Measurements from ENCODE around the gene SCRG1. TPM values are rescaled to one million over a fixed set of nuclear protein-coding genes. Genes with fewer than 3 reads are reported as not detected.

The SCRG1 gene
- total RNA-seq, 2 experiments from 2014 or later, result not detected

DNA sequence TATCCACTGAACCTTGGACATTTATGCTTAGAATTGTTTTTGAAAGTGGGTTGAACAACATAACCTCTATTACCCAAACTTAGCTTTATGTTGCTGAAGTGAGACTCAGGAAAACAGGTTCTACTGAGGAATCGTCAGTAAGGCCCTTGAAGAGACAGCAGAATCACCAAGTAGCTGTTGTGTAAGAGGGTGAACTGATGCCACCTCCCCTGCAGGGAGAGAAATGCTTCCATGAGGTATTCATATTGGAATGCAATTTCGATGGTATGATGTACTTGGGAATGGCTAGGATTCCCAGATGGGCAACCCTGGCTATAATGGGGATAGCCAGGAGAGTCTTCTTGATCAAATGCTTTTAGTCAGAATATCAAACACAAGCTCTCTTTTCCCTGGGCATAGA lies 4.1 kb upstream of the SCRG1 start:
- H3K9me3 Mint-ChIP-seq (ENCODE audit: low read depth), result no peaks in the 10 kb centered on the region
- peaks cover 13% of the 10 kb centered on the region for H3K4me1 Mint-ChIP-seq
- no peaks in the 10 kb centered on the region for H3K27me3 Mint-ChIP-seq
- no peak overlapping the region for H3K27ac Mint-ChIP-seq
- CTCF ChIA-PET, result interaction anchor here (1.0 to 2.2 kb wide), 2 partner anchors 18 to 101 kb away, joined by 3 to 7 read pairs; no protein-coding TSS in a partner anchor
- H3K36me3 Mint-ChIP-seq, result no peaks in the 10 kb centered on the region
- no peak for DNase-seq
- no peak overlapping the region for H3K4me3 Mint-ChIP-seq
- ATAC-seq, result no peak

DNA sequence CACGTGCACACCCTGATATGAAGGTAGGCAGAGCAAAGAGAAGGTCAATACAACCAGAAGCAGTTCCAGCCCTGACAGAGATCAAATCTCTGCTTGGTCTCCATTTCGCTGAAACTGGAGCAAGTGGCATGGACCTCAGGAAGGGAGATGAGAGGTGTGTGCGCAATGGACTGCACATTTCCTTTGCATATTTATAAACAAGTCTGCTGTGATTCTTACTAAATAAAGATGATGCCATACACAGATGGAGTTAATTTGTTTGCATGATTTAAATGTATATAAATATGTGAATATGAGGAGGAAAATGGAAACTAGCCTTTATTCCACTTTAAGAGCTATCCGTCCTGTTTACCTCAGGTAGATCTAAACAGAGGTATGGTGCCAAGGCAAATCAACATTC lies 2.1 kb upstream of the SCRG1 start:
- DNase-seq (no peak), ATAC-seq (no peak)
- H3K36me3 Mint-ChIP-seq, result no peaks in the 10 kb centered on the region
- CTCF ChIA-PET, result interaction anchor here (1.2 to 2.2 kb wide), 4 partner anchors 11 to 387 kb away, joined by 4 to 7 read pairs (median 5); no protein-coding TSS in a partner anchor
- H3K4me1 Mint-ChIP-seq, result peaks cover 9% of the 10 kb centered on the region
- no peaks in the 10 kb centered on the region for H3K9me3 Mint-ChIP-seq (ENCODE audit: low read depth)
- H3K27me3 Mint-ChIP-seq, result no peaks in the 10 kb centered on the region
- H3K4me3 Mint-ChIP-seq, result no peak overlapping the region
- H3K27ac Mint-ChIP-seq, result no peak overlapping the region

DNA sequence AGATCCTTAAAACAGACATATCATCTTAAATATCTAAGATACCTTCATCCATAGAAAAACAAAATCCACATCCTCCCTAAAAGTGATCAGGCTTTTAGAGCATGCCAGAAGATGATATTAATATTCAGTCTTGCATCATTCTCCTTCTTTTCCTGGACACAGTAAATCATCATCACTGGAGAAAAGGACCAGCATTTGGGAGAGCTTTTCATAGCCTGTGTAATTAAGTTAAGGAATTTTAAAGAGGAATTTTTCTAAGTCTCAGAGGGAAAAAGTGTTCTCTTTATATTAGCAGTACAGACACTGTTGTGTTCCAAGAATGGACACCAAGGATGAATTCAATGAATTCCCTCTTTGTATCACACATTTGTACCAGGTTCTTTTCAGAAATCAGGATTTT lies 696 bp downstream of the SCRG1 start:
- Mint-ChIP-seq H3K27me3 (no peaks in the 10 kb centered on the region), H3K4me1 (no peaks in the 10 kb centered on the region), H3K9me3 (ENCODE audit: low read depth) (no peaks in the 10 kb centered on the region), H3K4me3 (no peak overlapping the region), H3K27ac (no peak overlapping the region), H3K36me3 (peaks cover 4% of the 10 kb centered on the region)
- ATAC-seq (no peak), DNase-seq (no peak)
- CTCF ChIA-PET, result interaction anchor here (1.6 kb wide), 1 partner anchor 21 kb away, joined by 3 read pairs; no protein-coding TSS in a partner anchor

DNA sequence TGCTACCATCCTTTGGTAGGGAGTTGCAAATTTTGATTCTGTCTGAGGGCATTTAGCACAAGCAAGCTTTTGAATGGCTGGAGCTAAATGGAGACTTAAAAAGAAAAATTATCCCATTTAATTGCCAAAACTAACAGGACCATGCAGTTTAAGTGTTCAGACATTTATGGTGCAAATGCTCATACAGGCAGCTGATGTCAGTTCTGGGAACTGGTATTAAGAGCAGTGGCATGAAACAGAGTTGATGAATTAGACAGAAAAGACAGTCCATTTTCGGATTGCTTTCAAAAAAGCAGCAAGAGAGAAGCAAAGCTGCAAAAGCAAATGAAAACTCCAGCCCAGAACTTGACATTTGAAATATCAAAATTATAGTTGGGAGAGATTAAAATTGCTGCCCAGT lies 1.3 kb downstream of the SCRG1 start:
- ATAC-seq, result no peak
- Mint-ChIP-seq H3K27ac (no peak overlapping the region), H3K4me3 (no peak overlapping the region), H3K27me3 (no peaks in the 10 kb centered on the region), H3K9me3 (ENCODE audit: low read depth) (no peaks in the 10 kb centered on the region), H3K36me3 (peaks cover 5% of the 10 kb centered on the region), H3K4me1 (no peaks in the 10 kb centered on the region)
- no peak for DNase-seq
- CTCF ChIA-PET, result interaction anchor here (0.8 to 1.6 kb wide), 3 partner anchors 20 to 24 kb away, joined by 3 read pairs; no protein-coding TSS in a partner anchor

DNA sequence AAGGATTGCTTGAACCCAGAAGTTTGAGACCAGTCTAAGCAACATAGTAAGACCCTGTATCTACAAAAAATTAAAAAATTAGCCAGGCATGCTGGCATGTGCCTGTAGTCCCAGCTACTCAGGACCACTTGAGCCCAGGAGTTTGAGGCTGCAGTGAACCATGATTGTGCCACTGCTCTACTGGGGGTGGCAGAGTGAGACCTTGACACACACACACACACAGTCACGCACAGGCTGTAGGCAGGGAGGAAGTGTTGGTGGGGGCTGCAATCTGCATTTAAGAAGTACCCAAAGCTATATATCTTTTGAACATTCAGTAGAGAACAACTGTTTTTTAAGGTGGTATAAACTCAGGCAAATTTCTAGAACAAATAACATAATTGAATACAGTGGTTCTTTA lies 7.2 kb downstream of the SCRG1 start:
- Mint-ChIP-seq H3K4me3 (no peak overlapping the region), H3K27me3 (no peaks in the 10 kb centered on the region), H3K9me3 (ENCODE audit: low read depth) (no peaks in the 10 kb centered on the region), H3K36me3 (peaks cover 10% of the 10 kb centered on the region), H3K4me1 (no peaks in the 10 kb centered on the region), H3K27ac (no peak overlapping the region)
- CTCF ChIA-PET, result no interaction called here
- ATAC-seq (no peak), DNase-seq (no peak)

DNA sequence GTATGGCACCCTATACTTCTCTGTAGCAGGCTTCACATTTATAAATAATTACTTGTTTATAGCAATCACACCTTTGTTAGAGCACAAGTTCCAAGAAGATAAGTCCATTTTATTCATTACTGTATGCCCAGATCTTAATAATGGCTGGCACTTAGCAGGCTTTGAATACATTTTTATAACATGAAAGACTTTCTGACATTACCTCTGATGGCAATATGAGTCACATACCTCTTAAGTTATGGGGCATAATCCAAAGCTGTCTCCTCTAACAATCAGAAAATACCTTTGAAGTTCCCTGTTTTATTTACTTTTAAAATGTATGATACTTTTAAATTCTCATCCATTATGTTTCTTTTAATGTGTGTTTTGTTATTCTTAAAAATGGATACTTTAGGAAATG lies 12.2 kb downstream of the SCRG1 start:
- ATAC-seq (no peak), DNase-seq (no peak)
- H3K4me1 Mint-ChIP-seq, result no peaks in the 10 kb centered on the region
- no peaks in the 10 kb centered on the region for H3K9me3 Mint-ChIP-seq (ENCODE audit: low read depth)
- peaks cover 3% of the 10 kb centered on the region for H3K36me3 Mint-ChIP-seq
- H3K27me3 Mint-ChIP-seq, result no peaks in the 10 kb centered on the region
- no peak overlapping the region for H3K27ac Mint-ChIP-seq
- CTCF ChIA-PET, result interaction anchor here (0.7 kb wide), 1 partner anchor 8 kb away, joined by 3 read pairs; no protein-coding TSS in a partner anchor
- no peak overlapping the region for H3K4me3 Mint-ChIP-seq

DNA sequence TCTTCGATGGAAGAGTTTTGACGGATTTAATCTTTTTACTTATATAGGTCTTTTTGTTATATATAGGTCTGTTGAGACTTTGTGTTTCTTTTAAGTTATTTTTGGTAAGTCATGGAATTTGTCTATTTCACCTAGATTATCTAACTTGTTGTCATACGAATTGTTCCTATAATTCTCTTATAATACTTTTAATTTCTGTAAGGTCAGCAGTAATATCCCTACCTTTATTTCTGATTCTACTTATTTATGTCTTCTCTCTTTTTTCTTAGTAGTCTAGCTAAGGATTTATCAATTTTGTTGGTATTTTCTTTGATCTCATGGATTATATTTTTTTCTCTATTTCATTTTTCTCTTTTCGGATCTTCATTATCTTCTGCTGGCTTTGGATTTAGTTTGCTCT lies 16.6 kb downstream of the SCRG1 start:
- CTCF ChIA-PET, result interaction anchor here (1.3 kb wide), 1 partner anchor 38 kb away, joined by 3 read pairs; no protein-coding TSS in a partner anchor
- no peaks in the 10 kb centered on the region for H3K27me3 Mint-ChIP-seq
- no peak for ATAC-seq
- peaks cover 10% of the 10 kb centered on the region for H3K36me3 Mint-ChIP-seq
- H3K27ac Mint-ChIP-seq, result no peak overlapping the region
- H3K4me3 Mint-ChIP-seq, result no peak overlapping the region
- H3K4me1 Mint-ChIP-seq, result peaks cover 1% of the 10 kb centered on the region
- H3K9me3 Mint-ChIP-seq (ENCODE audit: low read depth), result no peaks in the 10 kb centered on the region
- DNase-seq, result no peak

DNA sequence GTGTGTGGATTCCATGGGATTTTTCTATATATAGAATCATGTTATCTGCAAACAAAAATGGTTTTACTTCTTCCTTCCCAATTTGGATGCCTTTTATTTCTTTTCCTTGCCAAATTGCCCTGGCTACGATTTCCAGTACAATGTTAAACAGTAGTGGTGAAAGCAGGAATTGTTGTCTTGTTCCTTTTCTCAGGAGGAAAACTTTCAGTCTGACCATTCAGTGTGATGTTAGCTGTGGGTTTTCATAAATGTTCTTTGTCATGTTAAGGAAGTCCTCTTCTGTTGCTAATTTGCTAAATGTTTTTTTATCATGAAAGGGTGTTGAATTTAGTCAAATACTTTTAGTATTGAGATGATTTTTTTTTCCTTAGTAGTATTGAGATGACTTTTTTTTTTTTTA lies 17.3 kb downstream of the SCRG1 start:
- CTCF ChIA-PET, result no interaction called here
- no peak overlapping the region for H3K4me3 Mint-ChIP-seq
- no peak overlapping the region for H3K27ac Mint-ChIP-seq
- ATAC-seq, result no peak
- H3K27me3 Mint-ChIP-seq, result no peaks in the 10 kb centered on the region
- no peaks in the 10 kb centered on the region for H3K9me3 Mint-ChIP-seq (ENCODE audit: low read depth)
- peaks cover 1% of the 10 kb centered on the region for H3K4me1 Mint-ChIP-seq
- no peak for DNase-seq
- H3K36me3 Mint-ChIP-seq, result peaks cover 12% of the 10 kb centered on the region

DNA sequence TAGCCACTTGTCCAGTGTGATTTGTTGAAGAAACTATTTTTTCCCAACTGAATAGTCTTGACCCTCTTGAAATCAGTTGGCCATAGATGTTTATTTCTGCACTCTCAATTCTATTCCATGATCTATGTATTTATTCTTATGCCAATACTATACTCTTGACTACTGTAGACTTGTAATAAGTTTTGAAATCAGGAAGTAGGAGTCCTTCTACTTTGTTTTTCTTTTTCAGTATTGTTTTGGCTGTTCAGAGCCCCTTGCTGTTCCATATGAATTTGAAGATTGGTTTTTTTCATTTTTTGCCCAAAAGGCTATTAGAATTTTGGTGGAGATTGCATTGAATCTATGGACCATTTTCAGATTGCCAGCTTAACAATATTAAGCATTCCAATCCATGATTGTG lies 17.9 kb downstream of the SCRG1 start:
- CTCF ChIA-PET, result no interaction called here
- no peak for ATAC-seq
- no peak overlapping the region for H3K4me3 Mint-ChIP-seq
- peaks cover 13% of the 10 kb centered on the region for H3K36me3 Mint-ChIP-seq
- H3K27ac Mint-ChIP-seq, result no peak overlapping the region
- no peaks in the 10 kb centered on the region for H3K9me3 Mint-ChIP-seq (ENCODE audit: low read depth)
- no peak for DNase-seq
- no peaks in the 10 kb centered on the region for H3K27me3 Mint-ChIP-seq
- H3K4me1 Mint-ChIP-seq, result peaks cover 1% of the 10 kb centered on the region

DNA sequence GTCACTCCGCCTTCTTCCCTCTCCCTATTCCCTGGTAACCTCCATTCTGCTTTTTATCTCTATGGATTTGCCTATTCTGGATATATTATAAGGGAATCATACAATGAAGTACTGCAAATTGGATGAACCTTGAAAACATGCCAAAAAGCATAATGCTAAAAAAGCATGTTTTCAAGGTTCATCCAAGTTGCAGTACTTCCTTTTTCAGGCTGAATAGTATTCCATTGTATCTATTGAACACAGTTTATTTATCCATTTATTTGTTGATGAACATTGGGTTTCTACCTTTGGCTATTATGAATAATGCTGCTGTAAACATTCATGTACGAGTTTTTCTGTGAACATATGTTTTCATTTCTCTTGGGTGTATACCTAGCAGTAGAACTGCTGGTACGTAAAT lies 19.0 kb downstream of the SCRG1 start:
- Mint-ChIP-seq H3K4me1 (peaks cover 6% of the 10 kb centered on the region), H3K36me3 (peaks cover 19% of the 10 kb centered on the region), H3K27ac (no peak overlapping the region), H3K27me3 (no peaks in the 10 kb centered on the region), H3K4me3 (no peak overlapping the region), H3K9me3 (ENCODE audit: low read depth) (no peaks in the 10 kb centered on the region)
- CTCF ChIA-PET, result no interaction called here
- DNase-seq (no peak), ATAC-seq (no peak)

DNA sequence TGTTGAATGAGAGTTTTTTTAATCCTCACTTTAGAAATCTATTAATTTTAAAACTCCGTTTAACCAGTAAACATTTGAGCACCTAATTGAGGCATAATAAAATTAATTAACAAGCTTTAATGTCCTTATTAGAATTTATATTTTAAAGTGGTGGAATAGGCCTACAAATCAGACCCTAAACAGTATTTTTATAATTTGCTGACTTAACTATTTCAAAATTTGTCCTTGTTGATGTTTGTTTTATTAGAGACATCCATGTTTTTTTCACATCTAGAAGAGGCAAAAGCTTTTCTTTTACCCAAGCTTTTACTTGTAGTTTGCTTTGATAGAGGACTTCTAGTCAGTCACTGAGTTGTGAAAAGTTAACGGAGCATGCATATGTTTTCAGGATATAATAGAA lies 24.3 kb downstream of the SCRG1 start:
- Mint-ChIP-seq H3K4me1 (peaks cover 18% of the 10 kb centered on the region), H3K9me3 (ENCODE audit: low read depth) (no peaks in the 10 kb centered on the region), H3K27ac (no peak overlapping the region), H3K27me3 (no peaks in the 10 kb centered on the region), H3K36me3 (peaks cover 29% of the 10 kb centered on the region), H3K4me3 (no peak overlapping the region)
- ATAC-seq (no peak), DNase-seq (no peak)
- CTCF ChIA-PET, result interaction anchor here (1.2 to 2.7 kb wide), 3 partner anchors 23 to 55 kb away, joined by 3 to 8 read pairs (median 3); partner anchors contain the start of gene HMGB2

DNA sequence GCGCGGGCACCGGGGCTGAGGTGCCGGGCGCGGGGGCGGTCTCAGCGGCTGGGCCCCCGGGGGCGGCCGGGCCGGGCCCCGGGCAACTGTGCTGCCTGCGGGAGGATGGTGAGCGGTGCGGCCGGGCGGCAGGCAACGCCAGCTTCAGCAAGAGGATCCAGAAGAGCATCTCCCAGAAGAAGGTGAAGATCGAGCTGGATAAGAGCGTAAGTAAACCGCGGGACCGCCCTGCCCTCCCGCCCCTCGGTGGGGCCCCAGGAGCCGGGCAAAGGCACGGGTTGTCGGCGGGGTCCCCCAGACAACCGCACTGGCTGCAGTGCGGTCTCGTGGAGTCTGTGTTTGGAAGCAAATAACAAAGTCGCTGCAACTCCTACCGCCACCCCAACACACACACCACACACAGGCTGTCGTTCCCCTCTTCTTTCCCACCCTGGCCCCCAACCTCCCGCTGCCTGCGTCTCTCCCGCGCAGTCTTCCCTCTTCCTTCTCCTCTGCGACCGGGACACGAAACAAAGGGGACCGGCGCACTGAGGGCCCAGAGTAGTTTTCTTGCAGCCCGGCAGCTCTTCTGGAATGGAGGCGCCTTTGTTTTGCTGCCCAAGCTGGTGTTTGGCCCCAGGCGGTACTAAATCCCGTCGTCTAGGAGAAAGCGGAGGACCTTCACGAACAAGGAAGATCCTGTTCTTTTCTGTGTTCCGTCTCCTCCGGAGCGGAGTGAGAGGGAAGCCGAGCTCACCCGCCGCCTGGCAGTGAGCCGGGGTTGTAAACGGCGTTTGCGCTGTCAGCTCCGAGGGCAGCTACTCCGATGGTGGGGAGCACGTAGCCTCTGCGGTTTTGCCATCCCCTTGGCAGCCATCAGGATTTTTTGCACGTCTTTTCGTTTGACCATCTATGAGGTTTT lies 27.4 kb downstream of the SCRG1 start:
- no peaks in the 10 kb centered on the region for H3K27me3 Mint-ChIP-seq
- peaks cover 27% of the 10 kb centered on the region for H3K36me3 Mint-ChIP-seq
- DNase-seq (peak; percentile 74), ATAC-seq (peak; percentile 15)
- peaks cover 39% of the 10 kb centered on the region for H3K4me1 Mint-ChIP-seq
- peak overlapping the region; percentile 98 for H3K4me3 Mint-ChIP-seq
- no peaks in the 10 kb centered on the region for H3K9me3 Mint-ChIP-seq (ENCODE audit: low read depth)
- peak overlapping the region; percentile 92 for H3K27ac Mint-ChIP-seq
- CTCF ChIA-PET, result interaction anchor here (0.7 to 7.1 kb wide), 9 partner anchors 14 to 358 kb away, joined by 3 to 55 read pairs (median 4); partner anchors contain the start of gene HMGB2

DNA sequence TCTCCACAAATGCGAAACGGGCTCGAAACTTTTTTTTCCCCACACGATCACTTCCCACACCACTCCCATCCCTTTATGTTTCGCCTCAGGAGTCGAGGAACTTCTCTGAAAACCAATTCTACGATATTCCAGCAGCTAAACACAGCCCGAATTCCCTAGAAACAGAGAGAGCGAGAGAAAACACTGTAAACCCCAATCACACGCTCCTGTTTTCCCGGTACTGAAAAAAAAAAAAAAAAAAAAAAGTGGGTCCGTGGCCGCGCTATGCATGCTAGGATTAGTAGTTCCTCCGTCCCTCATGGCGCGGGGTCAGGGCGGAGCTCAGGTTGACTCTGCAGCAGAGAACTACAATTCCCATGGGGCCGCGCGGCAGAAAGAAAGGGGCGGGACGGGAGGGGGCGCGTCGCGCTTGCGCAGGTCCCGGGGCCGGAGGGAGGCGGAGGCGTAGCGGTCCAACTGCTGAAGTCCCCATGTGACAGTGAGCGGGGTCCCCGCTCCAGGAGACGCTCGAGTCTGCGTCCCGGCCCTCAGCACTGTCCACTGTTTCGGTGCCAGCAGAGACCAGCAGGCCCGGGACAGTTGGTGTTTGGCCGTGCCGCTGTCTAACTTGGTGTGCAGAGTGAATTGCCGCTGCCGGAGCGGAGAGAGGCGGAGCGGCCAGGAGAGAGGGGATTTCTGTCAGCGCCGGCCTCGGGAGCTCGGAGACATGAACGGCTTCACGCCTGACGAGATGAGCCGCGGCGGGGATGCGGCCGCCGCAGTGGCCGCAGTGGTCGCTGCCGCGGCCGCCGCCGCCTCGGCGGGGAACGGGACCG lies 28.2 kb downstream of the SCRG1 start, which contains the start of gene SAP30:
Gene SAP30, plus strand, starts transcription at position 478 of the 815 bp plus-strand sequence. Its CDS starts 229 bp downstream, at position 707.
- Mint-ChIP-seq H3K9me3 (ENCODE audit: low read depth) (no peaks in the 10 kb centered on the region), H3K27ac (peak within 1 kb of the TSS; percentile 99), H3K4me3 (peak within 1 kb of the TSS; percentile 98), H3K27me3 (no peaks in the 10 kb centered on the region), H3K36me3 (peaks cover 23% of the 10 kb centered on the region), H3K4me1 (peaks cover 45% of the 10 kb centered on the region)
- CTCF ChIA-PET, result interaction anchor here (0.7 to 7.1 kb wide), 6 partner anchors 37 to 357 kb away, joined by 3 to 55 read pairs (median 4); partner anchors contain the start of gene HMGB2
- peak; percentile 79 for ATAC-seq
- peak; percentile 98 for DNase-seq

Data from activated CD8-positive, alpha-beta memory T cell treated with anti-CD3 and anti-CD28 coated beads, Interleukin-2, amount 10 ng/mL, durations not matched to agents 7 days and 5 days (primary cell).